Measurements from ENCODE around the gene MOV10L1. TPM values are rescaled to one million over a fixed set of nuclear protein-coding genes. Genes with fewer than 3 reads are reported as not detected.

MOV10L1 gene
- total RNA-seq, 4 donors from 2014 or later = 0.17 to 1.3 (median 1.1) TPM; not detected in 1

GRCh38 chr22:50046481-50047245 lies 43.1 kb upstream of the MOV10L1 start:
- TF ChIP-seq CTCF (IDR thresholded peaks at IDR 0.05; ENCODE audit: low read depth) = no peak

- no peak for TF ChIP-seq CTCF (IDR thresholded peaks at IDR 0.05; ENCODE audit: low read depth)
Measured at GRCh38 chr22:50047346-50047745, 42.5 kb upstream of the MOV10L1 start.

- TF ChIP-seq CTCF (IDR thresholded peaks at IDR 0.05; ENCODE audit: low read depth) = no peak
Measured at GRCh38 chr22:50048061-50048765, 41.6 kb upstream of the MOV10L1 start.

GRCh38 chr22:50048836-50049235 lies 41.0 kb upstream of the MOV10L1 start:
- no peak for TF ChIP-seq CTCF (IDR thresholded peaks at IDR 0.05; ENCODE audit: low read depth)

GRCh38 chr22:50049299-50050195 lies 40.3 kb upstream of the MOV10L1 start:
- TF ChIP-seq CTCF (IDR thresholded peaks at IDR 0.05; ENCODE audit: low read depth) = no peak

- TF ChIP-seq CTCF (IDR thresholded peaks at IDR 0.05; ENCODE audit: low read depth) = no peak
Measured at GRCh38 chr22:50051930-50052329, 37.9 kb upstream of the MOV10L1 start.
